ENCODE data around the gene CXCL17. TPM values are rescaled to one million over a fixed set of nuclear protein-coding genes. Genes with fewer than 3 reads are reported as not detected.
A peak's percentile ranks its signal among the peaks of the same experiment; 100 is the strongest.
"Not testable (repeated sequence)": the region's sequence is repeated elsewhere in the genome, so short reads cannot be mapped to it uniquely, and the experiment has no call there.

Gene CXCL17
- total RNA-seq (2014; rRNA removed; shearing (Covaris generic)), result 0.34 TPM in 1 of 2 replicates, not detected in the other
- 0.52 and 0.79 TPM in 2 replicates for polyA plus RNA-seq (2015; cell fraction: cytosol; rRNA removed)
- not detected in 2 replicates for polyA plus RNA-seq (2015; cell fraction: nucleus; rRNA removed)

GRCh38 chr19:42442833-42443232 lies at the start of gene CXCL17:
TSS of gene CXCL17 (minus strand) at chr19:42442946. CDS start at chr19:42442832, 114 bp downstream.
- DNase-seq (ENCODE audit: low read depth, low spot score), result no peak
- in situ Hi-C loops (cut with HindIII; ENCODE audit: low pct_unique_long_range_greater_than_20kb, low sequenced_read_pairs), result no loop called here

- in situ Hi-C loops (cut with HindIII; ENCODE audit: low pct_unique_long_range_greater_than_20kb, low sequenced_read_pairs), result no loop called here
- peak; percentile 97 for DNase-seq (ENCODE audit: low read depth, low spot score)
Observed at GRCh38 chr19:42488783-42489521, 46.2 kb upstream of the CXCL17 start.

- in situ Hi-C loops (cut with HindIII; ENCODE audit: low pct_unique_long_range_greater_than_20kb, low sequenced_read_pairs), result no loop called here
- DNase-seq (ENCODE audit: low read depth, low spot score), result no peak
Observed at GRCh38 chr19:42487798-42488178, 45.0 kb upstream of the CXCL17 start.

GRCh38 chr19:42487032-42487797 lies 44.5 kb upstream of the CXCL17 start:
- in situ Hi-C loops (cut with HindIII; ENCODE audit: low pct_unique_long_range_greater_than_20kb, low sequenced_read_pairs), result no loop called here
- DNase-seq (ENCODE audit: low read depth, low spot score), result no peak

GRCh38 chr19:42485036-42485435 lies 42.3 kb upstream of the CXCL17 start:
- DNase-seq (ENCODE audit: low read depth, low spot score); in situ Hi-C loops (cut with HindIII; ENCODE audit: low pct_unique_long_range_greater_than_20kb, low sequenced_read_pairs): not testable (repeated sequence)

GRCh38 chr19:42480335-42481095 lies 37.8 kb upstream of the CXCL17 start:
- peak; percentile 96 for DNase-seq (ENCODE audit: low read depth, low spot score)
- in situ Hi-C loops (cut with HindIII; ENCODE audit: low pct_unique_long_range_greater_than_20kb, low sequenced_read_pairs), result no loop called here

- in situ Hi-C loops (cut with HindIII; ENCODE audit: low pct_unique_long_range_greater_than_20kb, low sequenced_read_pairs), result no loop called here
Observed at GRCh38 chr19:42479736-42480135, 37.0 kb upstream of the CXCL17 start.

GRCh38 chr19:42478765-42479311 lies 36.1 kb upstream of the CXCL17 start:
- DNase-seq (ENCODE audit: low read depth, low spot score), result no peak
- in situ Hi-C loops (cut with HindIII; ENCODE audit: low pct_unique_long_range_greater_than_20kb, low sequenced_read_pairs), result no loop called here

More at GRCh38 chr19:42479736-42480135, 37.0 kb upstream of the CXCL17 start:
- no peak for DNase-seq (ENCODE audit: low read depth, low spot score)

- DNase-seq (ENCODE audit: low read depth, low spot score), result no peak
- in situ Hi-C loops (cut with HindIII; ENCODE audit: low pct_unique_long_range_greater_than_20kb, low sequenced_read_pairs), result no loop called here
Observed at GRCh38 chr19:42477933-42478332, 35.2 kb upstream of the CXCL17 start.

- no peak for DNase-seq (ENCODE audit: low read depth, low spot score)
- in situ Hi-C loops (cut with HindIII; ENCODE audit: low pct_unique_long_range_greater_than_20kb, low sequenced_read_pairs), result no loop called here
Observed at GRCh38 chr19:42477117-42477516, 34.4 kb upstream of the CXCL17 start.

GRCh38 chr19:42475366-42475765 lies 32.6 kb upstream of the CXCL17 start:
- in situ Hi-C loops (cut with HindIII; ENCODE audit: low pct_unique_long_range_greater_than_20kb, low sequenced_read_pairs), result no loop called here
- no peak for DNase-seq (ENCODE audit: low read depth, low spot score)

GRCh38 chr19:42474743-42475142 lies 32.0 kb upstream of the CXCL17 start:
- no peak for DNase-seq (ENCODE audit: low read depth, low spot score)
- in situ Hi-C loops (cut with HindIII; ENCODE audit: low pct_unique_long_range_greater_than_20kb, low sequenced_read_pairs), result no loop called here

- no peak for DNase-seq (ENCODE audit: low read depth, low spot score)
- in situ Hi-C loops (cut with HindIII; ENCODE audit: low pct_unique_long_range_greater_than_20kb, low sequenced_read_pairs), result no loop called here
Observed at GRCh38 chr19:42473686-42474085, 30.9 kb upstream of the CXCL17 start.

- DNase-seq (ENCODE audit: low read depth, low spot score), result no peak
Observed at GRCh38 chr19:42472402-42473147, 29.8 kb upstream of the CXCL17 start.

GRCh38 chr19:42471554-42472249 lies 29.0 kb upstream of the CXCL17 start:
- in situ Hi-C loops (cut with HindIII; ENCODE audit: low pct_unique_long_range_greater_than_20kb, low sequenced_read_pairs), result no loop called here
- no peak for DNase-seq (ENCODE audit: low read depth, low spot score)

More at GRCh38 chr19:42472402-42473147, 29.8 kb upstream of the CXCL17 start:
- in situ Hi-C loops (cut with HindIII; ENCODE audit: low pct_unique_long_range_greater_than_20kb, low sequenced_read_pairs), result no loop called here

Measured in SK-MEL-5 (cell line).